Endothelial cell of umbilical vein (primary cell): Measurements from ENCODE around the gene OPCML. TPM values are rescaled to one million over a fixed set of nuclear protein-coding genes. Genes with fewer than 3 reads are reported as not detected.

Experiments
- BruUV-seq: library from RNA; stranded (reverse); fragments of 400-500 nt; replicated peaks from 2 replicates; lab custom pipeline; 2021; lab: Mats Ljungman, UMichigan
- CTCF ChIA-PET: fragments of 300-600, 350-600 bp; sonication (Branson Sonifier 250); formaldehyde crosslinking; loops from one replicate; lab custom pipeline; 2021; ENCODE audit warnings: antibody characterized with exemption, inconsistent platforms; lab: Charles Lee
- POLR2A ChIA-PET: fragments of 300-600, 350-600 bp; sonication (Branson Sonifier 250); formaldehyde crosslinking; loops from one replicate; lab custom pipeline; 2021; ENCODE audit warnings: antibody characterized with exemption, inconsistent platforms; lab: Charles Lee
- DNase-seq: peaks from one replicate; pipeline ENCODE4 v3.0.0-alpha.2; 2011; ENCODE audit warnings: low read depth, low spot score
- FAIRE-seq: peaks from 2 replicates; lab custom pipeline; 2011; peaks lifted over from hg19 to GRCh38; lab: Jason Lieb, UNC
- H2AFZ ChIP-seq: 2 replicates; pipeline ENCODE4 v1.6.0; 2012; ENCODE audit warnings: low read depth, low read length, control low read depth, inconsistent platforms
- H3K27ac ChIP-seq: 2 replicates; pipeline ENCODE4 v1.5.1; 2011; ENCODE audit warnings: low read depth, mild to moderate bottlenecking, control low read depth, low read length, moderate library complexity; ENCODE audit not compliant: insufficient read depth
- H3K27me3 ChIP-seq, 2 experiments: 2 replicates each; pipeline versions ENCODE4 v1.6.0 to v1.6.1; 2011; ENCODE audit warnings: low read length in 2 of 2, mixed read lengths in 1 of 2; ENCODE audit not compliant: control insufficient read depth in 2 of 2, insufficient read depth in 2 of 2
- H3K36me3 ChIP-seq, 2 experiments: 2 replicates in 1 of 2; 3 replicates in 1 of 2; pipeline ENCODE4 v1.5.1; 2011; ENCODE audit warnings: low read length in 2 of 2, mild to moderate bottlenecking in 1 of 2, moderate library complexity in 1 of 2; ENCODE audit not compliant: control insufficient read depth in 2 of 2, insufficient read depth in 2 of 2; ENCODE audit errors: extremely low read depth in 1 of 2
- H3K4me1 ChIP-seq: 3 replicates; pipeline ENCODE4 v1.5.1; 2011; ENCODE audit warnings: mild to moderate bottlenecking, low read length; ENCODE audit not compliant: control insufficient read depth, insufficient read depth; ENCODE audit errors: extremely low read depth
- H3K4me2 ChIP-seq: 2 replicates; pipeline ENCODE4 v1.6.1; 2011; ENCODE audit warnings: low read length, control low read depth, mixed read lengths; ENCODE audit not compliant: insufficient read depth
- H3K4me3 ChIP-seq, 3 experiments: fragments of 200-600 bp in 1 of 3; sonication (generic), shearing (Covaris generic) in 1 of 3; replicated peaks in 1 of 3; 2 replicates each; pipeline ENCODE4 v1.5.1; 2011 to 2016; ENCODE audit warnings: control low read depth in 3 of 3, low read length in 3 of 3, mild to moderate bottlenecking in 2 of 3, inconsistent platforms in 1 of 3, low read depth in 1 of 3, moderate library complexity in 1 of 3; ENCODE audit not compliant: insufficient read depth in 1 of 3
- H3K79me2 ChIP-seq: 2 replicates; pipeline ENCODE4 v1.6.0; 2012; ENCODE audit warnings: low read length, inconsistent platforms; ENCODE audit not compliant: control insufficient read depth, insufficient read depth
- H3K9ac ChIP-seq: replicated peaks from 2 replicates; pipeline ENCODE3; 2011; ENCODE audit warnings: low read length, control low read depth; ENCODE audit not compliant: insufficient read depth; ENCODE audit errors: extremely low read depth
- H3K9me1 ChIP-seq: replicated peaks from 3 replicates; pipeline ENCODE4 v1.6.0; 2011; ENCODE audit warnings: mild to moderate bottlenecking, low read length; ENCODE audit not compliant: control insufficient read depth, insufficient read depth; ENCODE audit errors: extremely low read depth
- H3K9me3 ChIP-seq: replicated peaks from 2 replicates; pipeline ENCODE4 v1.5.1; 2012; ENCODE audit warnings: low read length, inconsistent platforms; ENCODE audit not compliant: control insufficient read depth, insufficient read depth
- H4K20me1 ChIP-seq: replicated peaks from 2 replicates; pipeline ENCODE3; 2011; ENCODE audit warnings: mild to moderate bottlenecking, low read length; ENCODE audit not compliant: control insufficient read depth, insufficient read depth; ENCODE audit errors: extremely low read depth
- EZH2 ChIP-seq: IDR thresholded peaks from 2 replicates; pipeline ENCODE4 v1.6.1; 2012; ENCODE audit warnings: borderline replicate concordance, low read depth, mild to moderate bottlenecking, moderate library complexity, low read length, inconsistent platforms; ENCODE audit not compliant: severe bottlenecking
- FOS ChIP-seq: IDR thresholded peaks from 2 replicates; pipeline ENCODE4 v1.6.1; 2011; ENCODE audit warnings: mild to moderate bottlenecking, low read length, moderate library complexity, borderline replicate concordance; ENCODE audit not compliant: insufficient read depth
- GATA2 ChIP-seq: IDR thresholded peaks from 2 replicates; pipeline ENCODE4 v1.7.0; 2011; ENCODE audit warnings: low read depth, mild to moderate bottlenecking, moderate library complexity, mixed read lengths, low read length; ENCODE audit not compliant: insufficient read length, insufficient read depth
- JUN ChIP-seq: IDR thresholded peaks from 2 replicates; pipeline ENCODE4 v1.6.1; 2011; ENCODE audit warnings: borderline replicate concordance, low read depth; ENCODE audit not compliant: insufficient read length, insufficient read depth
- MAX ChIP-seq: IDR thresholded peaks from 2 replicates; pipeline ENCODE4 v1.6.1; 2011; ENCODE audit not compliant: insufficient read depth, insufficient read length
- MYC ChIP-seq: IDR thresholded peaks from one replicate; pipeline ENCODE4 v1.6.1; 2011; ENCODE audit warnings: mild to moderate bottlenecking, low read depth, low read length
- POLR2A ChIP-seq: IDR thresholded peaks from 2 replicates; pipeline ENCODE4 v1.6.1; 2012; ENCODE audit warnings: low read depth, mild to moderate bottlenecking, control low read depth, low read length
- POLR2AphosphoS5 ChIP-seq: IDR thresholded peaks from 2 replicates; pipeline ENCODE4 v1.6.1; 2012; ENCODE audit warnings: low read depth, mild to moderate bottlenecking, control low read depth, low read length, moderate library complexity; ENCODE audit not compliant: insufficient read depth
- dilution Hi-C: fragments of 300-500 bp; cut with MboI; formaldehyde crosslinking; loops from one replicate; pipeline ENCODE4 v1.15.0; 2019; ENCODE audit warnings: low sequenced_read_pairs; ENCODE audit not compliant: extremely low pct_ligation_motif_present
- intact Hi-C: fragments of 100-400 bp; cut with micrococcal nuclease; formaldehyde crosslinking; loops from one replicate; pipeline ENCODE4 v1.10.0; 2022
- polyA plus RNA-seq, 4 experiments: library from polyadenylated mRNA; depleted of rRNA in 3 of 4; stranded (reverse) in 3 of 4; unstranded in 1 of 4; fragments of >200 nt; gene quantifications; 2 replicates each; pipeline versions ENCODE4 v1.2.1 to v1.2.3, GENCODE V29; 2011 to 2012; ENCODE audit warnings: missing spikeins in 1 of 4
- total RNA-seq: library from RNA; stranded (reverse); gene quantifications from 2 replicates; pipeline ENCODE4 v1.2.3, GENCODE V29; 2021
- TF ChIP-seq, protein P1 (sequence below), 2 donors: IDR thresholded peaks; 1 replicate in 1 of 2; 2 replicates in 1 of 2; pipeline ENCODE4 v1.5.1; 2011; ENCODE audit warnings: low read length in 2 of 2, mild to moderate bottlenecking in 2 of 2, moderate library complexity in 2 of 2, control low read depth in 1 of 2, inconsistent platforms in 1 of 2, low read depth in 1 of 2; ENCODE audit not compliant: insufficient read depth in 1 of 2; ENCODE audit errors: extremely low read depth in 1 of 2

OPCML gene
- total and polyA plus RNA-seq, 2 donors (not counting 3 experiments of a cell fraction or from before 2014, with no cell fraction given), result not detected

- TF ChIP-seq MAX (no peak), POLR2A (no peak), JUN (no peak), MYC (no peak), GATA2 (no peak), FOS (no peak), EZH2 (no peak), POLR2AphosphoS5 (no peak)
- TF ChIP-seq, protein P1, sequence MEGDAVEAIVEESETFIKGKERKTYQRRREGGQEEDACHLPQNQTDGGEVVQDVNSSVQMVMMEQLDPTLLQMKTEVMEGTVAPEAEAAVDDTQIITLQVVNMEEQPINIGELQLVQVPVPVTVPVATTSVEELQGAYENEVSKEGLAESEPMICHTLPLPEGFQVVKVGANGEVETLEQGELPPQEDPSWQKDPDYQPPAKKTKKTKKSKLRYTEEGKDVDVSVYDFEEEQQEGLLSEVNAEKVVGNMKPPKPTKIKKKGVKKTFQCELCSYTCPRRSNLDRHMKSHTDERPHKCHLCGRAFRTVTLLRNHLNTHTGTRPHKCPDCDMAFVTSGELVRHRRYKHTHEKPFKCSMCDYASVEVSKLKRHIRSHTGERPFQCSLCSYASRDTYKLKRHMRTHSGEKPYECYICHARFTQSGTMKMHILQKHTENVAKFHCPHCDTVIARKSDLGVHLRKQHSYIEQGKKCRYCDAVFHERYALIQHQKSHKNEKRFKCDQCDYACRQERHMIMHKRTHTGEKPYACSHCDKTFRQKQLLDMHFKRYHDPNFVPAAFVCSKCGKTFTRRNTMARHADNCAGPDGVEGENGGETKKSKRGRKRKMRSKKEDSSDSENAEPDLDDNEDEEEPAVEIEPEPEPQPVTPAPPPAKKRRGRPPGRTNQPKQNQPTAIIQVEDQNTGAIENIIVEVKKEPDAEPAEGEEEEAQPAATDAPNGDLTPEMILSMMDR (IDR thresholded peaks at IDR 0.05; ENCODE audit: extremely low read depth in 1 of 2, insufficient read depth in 1 of 2, low read depth in 1 of 2, low read length in 2 of 2), result no peak
- H3K4me2 ChIP-seq, result no peak overlapping the region
- ChIA-PET CTCF (no interaction called here), POLR2A (no interaction called here)
- dilution Hi-C loops (no loop called here), intact Hi-C loops (no loop called here)
- H3K9ac ChIP-seq, result no peak overlapping the region
- no peak overlapping the region for H3K27ac ChIP-seq
- no peak overlapping the region for H2AFZ ChIP-seq
- no peak for DNase-seq
- H3K4me1 ChIP-seq, result no peaks in the 10 kb centered on the region
- H3K27me3 ChIP-seq, result no peaks in the 10 kb centered on the region
- BruUV-seq, result no TSS peak
- no peak overlapping the region for H3K4me3 ChIP-seq
- no peak for FAIRE-seq
- H3K9me1 ChIP-seq, result no peaks in the 10 kb centered on the region
- H3K9me3 ChIP-seq, result peaks cover 5% of the 10 kb centered on the region
- H4K20me1 ChIP-seq, result no peaks in the 10 kb centered on the region
- H3K36me3 ChIP-seq, result no peaks in the 10 kb centered on the region
- H3K79me2 ChIP-seq, result no peaks in the 10 kb centered on the region
Measured at GRCh38 chr11:133559382-133559781, 27.1 kb upstream of the OPCML start.
